ENCODE measurements around the gene SMURF1.

The SMURF1 gene

DNA sequence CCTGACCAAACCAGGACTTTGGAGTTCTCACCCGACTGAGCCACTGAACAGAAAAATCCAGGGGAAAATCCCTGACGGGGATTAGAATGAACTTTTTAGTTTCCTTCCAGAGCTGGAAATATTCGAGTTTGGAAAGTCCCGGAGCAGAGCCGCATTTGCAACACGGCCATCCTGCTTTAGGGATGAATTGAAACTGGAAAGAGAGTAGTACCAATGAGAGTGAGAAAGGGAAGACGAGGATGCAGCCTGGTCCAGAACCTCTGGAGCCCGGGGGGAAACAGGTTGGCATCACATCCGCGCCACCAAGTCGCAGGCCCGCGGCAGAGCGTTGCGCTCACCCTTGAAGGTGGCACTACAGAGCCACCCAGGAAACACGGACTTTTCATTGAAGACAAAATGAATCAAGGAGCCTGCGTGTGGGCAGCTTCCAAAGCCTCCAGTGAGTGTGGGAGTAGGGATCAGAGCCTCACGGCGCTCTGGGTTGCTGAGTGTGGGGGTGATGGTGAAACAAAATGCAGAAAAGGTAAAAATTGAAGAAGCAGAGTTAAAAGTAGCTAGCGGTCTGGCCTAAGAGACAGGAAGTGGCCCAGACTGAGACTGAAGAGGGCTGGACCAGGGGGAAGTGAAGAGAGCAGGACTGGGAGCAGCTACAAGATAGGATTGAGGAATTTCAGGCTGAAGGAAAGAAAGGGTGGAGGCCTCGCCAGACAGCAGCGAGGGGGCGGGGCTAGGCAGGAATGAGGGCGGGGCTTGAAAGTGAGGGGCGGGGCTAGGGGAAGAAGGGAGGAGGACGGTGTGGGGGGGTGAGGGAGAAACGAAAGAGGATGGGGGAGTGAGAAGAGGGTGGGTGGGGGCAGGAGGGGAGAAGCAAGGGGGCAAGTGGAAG is 1.8 kb downstream of the SMURF1 start:
- peak in 1 of 2 experiments; percentile 22 for DNase-seq

DNA sequence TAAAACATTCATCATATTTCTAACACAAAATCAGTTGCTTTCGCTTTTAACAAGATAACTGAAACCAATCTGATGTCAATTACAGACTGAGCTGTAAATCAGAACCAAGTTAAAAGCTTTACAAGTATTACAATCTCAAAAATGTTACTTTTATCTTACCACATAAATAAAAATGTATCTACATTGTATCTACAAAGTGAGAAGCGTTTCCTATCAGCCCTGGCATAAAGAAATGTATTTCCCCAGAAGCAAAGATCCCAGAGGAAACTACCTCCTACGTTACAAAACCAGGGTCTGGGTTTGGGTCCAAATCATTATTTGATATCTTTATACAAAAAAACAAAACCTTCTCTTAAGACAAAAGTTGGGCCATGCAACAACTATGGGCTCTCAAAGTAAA is 2.6 kb downstream of the SMURF1 start:
- DNase-seq = no peak

DNA sequence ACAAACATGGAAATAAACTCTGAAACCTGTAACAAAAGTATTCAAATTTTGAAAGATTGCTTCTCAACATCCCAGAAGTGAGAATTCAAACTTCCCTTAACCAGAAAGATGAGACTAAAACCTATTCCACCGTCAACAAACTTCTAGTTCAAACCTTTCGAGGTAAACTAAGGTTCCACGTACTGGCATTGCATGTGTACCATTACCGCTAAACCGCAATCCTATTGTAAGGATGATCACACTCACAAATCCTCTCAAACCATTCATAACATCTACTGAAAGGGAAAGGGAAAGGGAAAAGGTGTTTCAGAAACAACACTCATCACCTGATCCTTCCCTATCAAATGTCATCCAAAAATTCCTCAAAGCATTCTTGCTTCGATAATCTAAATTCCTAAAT is 3.1 kb downstream of the SMURF1 start:
- no peak for DNase-seq

DNA sequence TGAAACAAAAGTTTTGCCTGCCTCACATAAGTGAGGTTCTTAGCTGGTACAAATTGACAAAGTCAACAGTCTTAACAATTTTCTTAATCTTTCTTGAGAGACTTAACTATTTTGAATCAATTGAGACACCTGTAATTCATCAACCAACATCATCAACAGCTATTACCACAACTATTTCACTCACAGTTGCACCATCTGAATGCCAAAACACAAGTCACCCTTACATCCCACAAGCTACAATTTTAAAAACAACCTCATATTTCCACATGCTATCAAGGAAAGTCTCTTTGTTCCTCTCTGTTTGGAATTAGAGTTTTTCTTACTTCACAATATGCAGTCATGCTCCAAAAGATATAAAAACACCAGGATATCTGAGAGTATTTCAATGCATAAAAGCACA is 4.9 kb downstream of the SMURF1 start:
- DNase-seq = no peak

DNA sequence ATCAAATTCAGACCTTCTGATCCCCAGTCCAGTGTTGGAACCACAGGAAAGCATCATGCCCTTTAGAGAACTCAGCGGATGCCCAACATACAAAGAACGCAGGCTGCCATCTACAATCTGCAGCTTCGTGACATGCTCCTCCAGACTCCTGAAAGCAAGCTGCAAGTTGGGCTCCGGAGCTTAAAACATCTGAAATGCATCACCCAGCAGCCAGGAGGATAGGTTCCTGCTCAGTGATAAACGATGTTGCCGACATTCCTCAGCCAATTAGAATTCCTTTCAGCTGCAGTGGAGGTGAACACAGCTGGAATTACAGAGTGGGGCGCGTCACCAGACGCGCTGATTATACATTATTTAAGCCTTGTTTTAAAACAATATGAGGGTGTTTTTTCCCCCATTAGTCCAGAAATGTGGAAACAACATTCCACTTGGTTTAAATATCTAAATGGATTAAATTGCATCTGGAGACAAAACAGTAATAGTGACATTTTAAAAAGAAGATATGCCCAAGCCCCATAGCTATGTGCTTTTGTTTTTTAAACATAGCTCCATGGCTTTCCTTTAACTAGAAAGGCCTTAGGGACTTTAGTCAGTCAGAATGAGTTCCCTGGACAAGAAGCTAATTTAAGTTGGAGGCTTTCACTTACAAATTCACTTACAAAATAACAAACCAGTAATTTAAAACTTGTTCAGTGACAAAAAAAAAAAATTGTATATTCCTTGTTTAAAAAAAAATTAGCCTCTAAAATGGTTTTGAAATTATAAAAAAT is 6.3 kb downstream of the SMURF1 start:
- no peak for DNase-seq

DNA sequence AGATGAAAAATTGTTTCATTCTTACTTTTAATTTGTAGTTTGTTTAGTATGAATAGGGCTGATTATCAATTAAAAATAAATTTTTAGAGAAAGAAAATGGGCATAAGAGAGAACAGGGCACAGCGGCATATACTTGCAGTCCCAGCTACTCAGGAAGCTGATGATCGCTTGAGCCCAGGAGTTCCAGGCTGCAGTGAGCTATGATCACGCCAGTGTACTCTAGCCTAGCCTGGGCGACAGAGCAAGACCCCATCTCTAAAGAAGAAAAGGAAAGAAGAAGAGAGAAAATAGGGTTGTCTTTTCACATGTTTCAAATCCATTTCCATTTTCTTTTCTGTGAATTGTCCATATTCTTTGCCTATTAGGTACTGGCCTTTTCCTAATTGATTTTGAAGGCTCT is 8.0 kb downstream of the SMURF1 start:
- DNase-seq = no peak

DNA sequence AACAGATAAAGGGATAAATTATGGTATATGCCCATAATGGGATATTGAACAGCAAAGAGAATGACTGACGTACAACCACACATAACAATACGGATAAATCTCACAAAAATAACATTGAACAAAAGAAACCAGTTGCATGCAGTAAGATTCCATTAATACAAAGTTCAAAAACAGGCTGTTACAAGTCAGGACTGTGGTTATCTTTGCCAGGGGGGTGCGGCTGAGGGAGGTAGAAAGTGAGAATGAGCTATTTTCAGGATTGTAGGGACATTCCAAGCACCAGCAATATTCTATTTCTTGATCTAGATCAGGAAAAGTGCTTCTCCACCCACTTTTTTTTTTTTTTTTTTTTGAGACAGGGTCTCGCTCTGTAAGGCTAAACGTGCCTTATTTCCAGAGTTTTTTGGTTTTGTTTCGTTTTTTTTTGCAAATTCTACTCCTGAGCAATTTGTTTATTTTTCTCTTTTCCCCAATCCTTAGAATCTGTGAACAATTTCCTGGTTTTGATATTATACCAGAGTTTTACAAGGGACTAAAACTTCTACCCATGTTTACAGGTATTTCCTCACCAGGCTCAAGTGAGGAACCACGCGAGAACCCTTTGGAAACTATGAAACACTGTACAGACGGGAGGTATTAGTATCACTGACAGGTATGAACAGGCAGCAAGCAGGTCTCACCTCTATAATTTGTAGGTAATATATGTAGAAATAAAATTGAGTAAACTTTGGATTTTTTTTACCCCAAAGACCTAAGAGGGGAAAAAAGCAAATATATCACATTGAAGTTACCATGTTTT is 9.9 kb downstream of the SMURF1 start:
- DNase-seq = no peak

DNA sequence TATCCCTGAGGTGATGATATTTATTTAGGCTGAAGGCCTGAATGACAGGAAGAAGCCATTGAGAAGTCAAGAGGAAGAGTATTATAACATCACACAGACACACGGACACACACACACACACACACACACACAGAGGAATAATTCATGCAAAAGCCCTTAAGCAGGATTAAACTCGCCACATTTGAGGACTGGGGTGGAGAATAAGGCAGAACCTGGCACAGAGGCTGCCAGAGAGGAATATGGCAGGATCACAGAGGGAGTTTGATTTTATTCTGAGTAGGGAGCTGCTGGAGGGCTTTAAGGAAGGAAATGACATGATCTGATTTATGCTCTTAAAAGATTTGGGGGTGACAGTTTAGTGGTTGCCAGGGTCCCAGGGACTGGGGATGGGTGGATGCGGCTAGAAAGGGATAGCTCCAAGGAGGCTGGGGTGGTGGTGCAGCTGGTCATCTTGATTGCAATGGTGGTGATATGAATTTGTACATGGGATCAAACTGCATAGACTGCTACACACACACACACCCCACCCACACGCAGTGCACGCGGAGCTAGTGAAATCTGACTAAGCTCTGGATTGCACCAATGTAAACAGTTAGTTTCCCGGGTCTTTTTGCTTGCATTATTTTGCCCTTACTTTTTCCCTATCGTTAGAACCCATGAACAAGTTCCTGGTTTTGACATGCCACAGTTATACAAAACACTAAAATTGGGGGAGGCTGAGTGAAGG is 11.2 kb downstream of the SMURF1 start:
- no peak for DNase-seq

DNA sequence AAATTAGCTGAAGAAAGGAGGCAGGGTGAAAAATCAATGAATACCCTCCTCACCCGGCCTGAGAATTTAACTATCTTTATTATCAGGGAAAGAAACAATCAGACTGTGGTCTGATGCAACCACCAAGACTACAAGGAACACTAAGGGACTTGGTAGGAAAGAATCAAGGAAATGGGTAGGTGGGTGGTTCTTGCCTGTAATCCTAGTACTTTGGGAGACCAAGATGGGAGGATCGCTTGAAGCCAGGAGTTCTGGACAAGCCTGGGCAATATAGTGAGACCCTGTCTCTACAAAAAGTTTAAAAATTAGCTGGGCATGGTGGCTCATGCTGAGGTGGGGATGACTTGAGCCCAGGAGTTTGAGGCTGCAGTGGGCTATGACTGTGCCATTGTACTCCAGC is 12.6 kb downstream of the SMURF1 start:
- no peak for DNase-seq

DNA sequence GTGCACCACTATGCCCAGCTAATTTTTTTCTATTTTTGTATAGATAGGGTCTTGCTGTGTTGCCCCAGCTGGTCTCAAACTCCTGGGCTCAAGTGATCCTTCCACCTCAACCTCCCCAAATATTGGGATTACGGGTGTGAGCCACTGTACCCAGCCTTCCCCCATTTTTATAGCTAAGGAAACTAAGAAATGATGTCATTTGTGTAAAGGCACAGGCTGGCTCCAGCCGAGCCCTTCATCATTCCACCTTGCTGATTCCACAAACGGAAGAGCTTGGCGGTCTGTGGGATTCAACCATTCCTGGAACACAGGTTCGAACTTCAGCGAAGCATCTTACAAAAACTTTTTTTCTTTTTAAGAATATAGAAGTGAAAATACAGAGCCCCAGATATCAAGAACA is 14.4 kb downstream of the SMURF1 start:
- no peak for DNase-seq

DNA sequence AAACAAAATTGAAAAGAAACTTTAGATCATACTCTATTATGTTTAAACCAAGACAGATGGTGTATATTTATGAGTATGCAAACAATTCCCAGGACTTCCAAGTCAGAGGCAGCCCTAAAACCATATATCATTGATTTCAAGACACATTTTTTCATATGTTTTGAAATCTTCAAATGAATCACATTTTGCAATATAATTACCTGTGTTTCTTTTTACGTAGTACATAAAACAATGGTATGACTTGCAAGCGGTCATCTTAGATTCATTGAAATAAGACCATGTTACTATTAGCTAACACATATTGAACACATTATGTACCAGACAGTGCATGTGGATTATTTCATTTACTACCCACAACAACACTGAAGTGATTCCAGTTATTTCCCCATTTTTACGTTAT is 14.9 kb downstream of the SMURF1 start:
- no peak for DNase-seq

DNA sequence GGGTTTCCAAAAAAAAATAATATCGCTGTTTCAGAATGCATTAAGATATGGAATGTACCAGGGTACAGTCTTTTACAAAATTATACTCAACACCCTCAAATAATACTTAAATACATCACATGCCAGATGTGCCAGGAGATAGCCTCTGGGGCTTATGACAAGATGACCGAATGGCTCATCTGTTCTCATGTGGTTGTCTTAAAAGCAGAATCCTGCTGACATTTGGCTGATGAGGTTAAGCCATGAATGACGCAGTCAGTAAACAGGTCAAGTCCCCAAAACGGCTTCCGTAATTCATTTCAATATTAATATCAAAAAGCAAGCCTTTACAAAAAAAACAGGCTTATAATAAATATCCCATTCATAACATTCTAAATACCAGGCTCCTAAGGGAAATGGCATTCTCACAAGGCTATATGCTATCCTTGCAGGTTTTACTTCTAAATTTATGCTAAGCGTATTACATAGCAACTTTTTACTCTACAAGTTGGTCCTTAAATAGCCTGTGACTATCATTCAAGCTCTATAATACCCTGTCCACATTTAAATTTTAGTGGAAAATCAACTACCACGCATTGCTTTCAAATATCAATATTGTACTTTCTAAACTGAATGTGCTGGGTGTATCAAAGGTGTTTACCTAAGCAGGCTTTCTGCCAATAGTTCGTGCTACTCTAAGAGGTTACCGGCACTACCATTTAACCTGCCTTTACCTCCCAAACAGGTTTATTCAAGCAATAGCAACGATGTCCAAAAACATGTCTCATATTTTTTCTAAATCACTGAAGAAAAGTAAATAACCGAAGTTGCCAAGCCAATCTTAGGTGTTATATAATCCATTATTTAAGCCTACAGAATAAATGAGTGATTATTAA is 15.6 kb downstream of the SMURF1 start:
- DNase-seq = peak; percentile 68 to 93

DNA sequence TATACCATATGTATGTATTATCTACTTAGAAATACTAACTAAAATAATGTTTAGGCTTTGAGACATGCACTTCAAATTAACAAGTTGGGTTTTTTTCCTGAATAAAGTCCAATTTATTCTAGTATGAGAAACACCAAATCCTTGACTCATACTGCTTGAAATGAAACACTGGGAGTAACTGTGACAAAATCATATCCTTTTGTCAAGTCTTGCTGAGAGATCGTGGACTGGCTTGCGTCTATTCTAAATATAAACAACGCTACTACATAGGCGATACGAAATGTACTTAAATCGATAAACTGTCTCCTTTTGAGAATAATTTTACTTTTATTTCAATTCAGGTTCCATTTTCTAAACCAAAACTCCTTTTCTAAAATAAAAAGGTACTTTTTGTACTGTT is 16.3 kb downstream of the SMURF1 start:
- no peak for DNase-seq

DNA sequence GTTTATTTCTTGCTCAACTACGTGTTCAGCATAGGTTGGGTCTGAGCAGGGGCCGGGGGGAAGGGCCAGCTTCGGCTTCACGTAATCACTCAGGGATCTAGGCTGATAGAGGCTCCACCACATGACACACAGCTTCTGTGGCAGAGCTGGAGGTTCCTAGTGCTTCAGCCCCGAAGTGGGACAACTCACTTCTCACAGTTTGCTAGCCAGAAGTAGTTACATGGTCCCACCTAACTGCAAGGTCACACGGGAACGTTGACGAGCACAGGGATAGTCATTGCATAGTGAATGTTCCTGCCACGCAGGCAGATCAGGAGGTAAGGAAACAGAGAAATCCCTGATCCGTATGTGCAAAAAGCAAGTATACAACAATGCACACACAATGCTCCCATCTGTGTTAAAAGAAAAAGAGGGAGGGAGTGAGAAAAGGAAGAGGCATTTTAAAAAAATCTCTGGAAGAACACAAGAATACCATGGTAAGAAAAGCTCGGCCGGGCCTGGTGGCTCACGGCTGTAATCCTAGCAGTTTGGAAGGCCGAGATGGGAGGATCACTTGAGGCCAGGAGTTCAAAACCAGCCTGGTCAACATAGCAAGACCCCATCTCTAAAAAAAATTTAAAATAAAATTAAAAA is 16.9 kb downstream of the SMURF1 start:
- DNase-seq = no peak

DNA sequence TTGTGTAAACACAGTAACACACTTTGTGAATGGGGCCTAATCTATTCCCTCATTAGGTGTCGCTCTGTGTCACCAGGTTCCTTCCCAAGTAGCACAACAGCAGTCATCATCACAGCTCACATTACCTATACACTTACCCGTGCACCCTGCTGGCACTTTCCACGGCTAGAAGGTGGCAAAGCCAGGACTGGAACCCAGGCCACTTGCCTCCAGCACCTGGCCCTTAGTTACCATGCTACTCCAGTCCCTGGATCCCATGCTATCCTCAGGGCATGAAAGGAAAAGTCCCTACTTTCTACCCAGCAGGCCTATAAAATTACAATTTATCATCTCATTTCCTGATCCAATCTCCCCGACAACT is 18.4 kb downstream of the SMURF1 start:
- peak; percentile 28 to 57 for DNase-seq

DNA sequence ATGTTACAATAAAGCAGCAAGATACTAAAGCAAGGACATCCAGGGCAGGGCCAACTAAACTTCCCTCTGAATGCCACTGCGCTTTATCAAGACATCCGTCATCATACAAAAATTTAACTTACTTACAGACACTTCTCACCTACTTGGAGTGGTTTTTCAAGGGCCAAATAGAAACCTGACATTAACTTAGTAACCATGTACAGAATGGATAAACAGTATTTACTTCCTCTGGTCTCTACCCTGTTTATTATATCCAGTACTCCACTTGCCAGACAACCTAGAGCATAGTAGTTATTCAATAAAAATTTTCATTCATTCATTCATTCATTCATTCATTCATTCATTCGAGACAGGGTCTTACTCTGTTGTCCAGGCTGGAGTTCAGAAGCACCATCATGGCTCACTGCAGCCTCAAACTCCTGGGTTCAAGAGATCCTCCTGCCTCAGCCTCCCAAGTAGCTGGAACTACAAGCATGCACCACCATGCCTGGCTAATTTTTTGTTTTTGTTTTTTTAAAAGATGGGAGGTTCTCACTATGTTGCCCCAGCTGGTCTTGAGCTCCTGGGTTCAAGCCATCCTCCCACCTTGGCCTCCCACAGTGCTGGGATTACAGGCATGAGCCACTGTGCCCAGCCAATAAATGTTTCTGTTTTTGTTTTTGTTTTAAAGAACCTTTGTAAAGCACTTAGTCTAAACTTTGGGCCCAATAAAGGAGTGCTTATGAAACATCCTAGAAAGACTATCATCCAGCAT is 19.0 kb downstream of the SMURF1 start:
- DNase-seq = no peak

DNA sequence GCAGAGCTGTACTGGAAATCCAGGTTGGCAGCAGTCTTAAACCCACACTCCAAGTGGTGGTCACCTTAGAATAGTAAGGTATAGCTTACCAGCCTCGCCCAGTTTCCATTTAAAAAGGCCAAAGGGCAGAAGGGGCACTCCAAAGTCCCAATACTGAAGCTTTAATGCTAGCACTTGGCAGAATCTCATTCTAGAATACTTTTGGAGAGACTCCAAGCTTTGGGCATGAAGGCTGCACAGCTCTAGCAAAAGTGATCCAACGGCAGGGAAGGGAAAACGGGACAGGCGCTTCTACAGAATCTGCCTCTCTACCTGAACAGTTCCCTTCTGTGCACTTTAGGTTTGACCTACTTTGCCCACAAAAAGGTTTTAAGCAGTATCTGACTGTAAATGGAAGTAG is 19.7 kb downstream of the SMURF1 start:
- no peak for DNase-seq

DNA sequence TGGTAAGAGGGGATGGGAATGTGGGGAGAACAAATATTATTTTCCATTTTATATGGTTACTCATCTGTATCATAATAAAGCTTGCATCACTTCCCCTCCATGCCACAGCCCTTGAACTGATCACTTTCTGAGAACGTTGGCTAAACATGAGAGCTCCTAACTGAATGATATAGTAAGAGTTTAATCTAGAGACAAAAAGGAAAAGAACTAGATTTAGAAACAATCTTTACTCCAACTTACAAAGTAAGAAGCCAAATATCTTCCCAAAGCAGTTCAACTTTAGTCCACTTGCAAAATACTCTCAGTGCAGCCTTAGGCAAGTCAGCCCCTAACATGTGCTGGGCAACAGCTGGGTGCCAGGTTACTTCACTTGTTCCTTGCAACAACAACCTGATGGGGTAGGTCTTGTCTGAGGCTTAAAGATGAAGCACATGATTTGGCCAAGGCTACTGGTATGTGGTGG is 20.3 kb downstream of the SMURF1 start:
- DNase-seq = no peak

DNA sequence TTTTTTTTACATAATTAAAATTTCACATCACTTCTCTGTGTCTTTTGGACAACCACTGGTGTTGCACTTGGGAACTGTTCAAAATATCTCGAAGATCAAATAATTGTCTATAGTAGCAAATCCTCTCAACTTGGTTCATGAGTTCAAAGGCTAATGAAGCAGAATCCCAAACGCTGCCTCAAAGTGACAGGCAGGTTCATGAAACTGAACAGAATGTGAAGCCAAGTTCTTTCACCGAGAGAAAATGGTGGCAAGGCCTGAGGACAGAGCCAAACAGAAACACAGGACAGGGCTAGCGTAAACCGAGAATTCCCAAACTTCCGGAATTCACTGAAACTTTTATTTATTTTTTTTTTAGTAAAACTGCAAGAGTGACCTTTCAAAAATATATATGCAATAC is 21.1 kb downstream of the SMURF1 start:
- no peak for DNase-seq

DNA sequence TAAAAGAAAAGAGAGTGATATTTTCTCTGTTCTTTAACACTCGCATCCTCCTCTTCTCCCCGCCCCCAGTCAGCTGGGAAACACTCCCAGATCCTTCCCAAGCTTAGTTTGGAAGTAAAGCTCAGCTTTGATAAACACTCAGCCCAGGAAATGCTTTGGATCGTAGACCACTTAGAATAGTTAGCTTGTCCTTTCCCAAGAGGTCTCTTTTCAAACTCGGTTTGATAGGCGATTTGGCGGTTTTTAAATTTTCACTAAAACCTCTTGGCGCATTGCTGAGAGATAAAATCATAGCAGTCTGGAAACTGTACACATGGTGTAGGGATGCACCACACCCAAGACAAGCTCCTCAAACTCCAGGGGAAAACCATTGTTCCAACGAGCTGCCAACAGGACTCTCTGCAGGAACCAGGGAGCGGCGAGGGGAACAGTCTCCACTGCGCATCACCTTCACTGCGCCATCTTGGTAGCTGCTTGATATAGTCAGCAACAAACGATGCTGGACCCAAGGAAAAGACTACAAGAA is 22.3 kb downstream of the SMURF1 start:
- DNase-seq = no peak

Data from NCI-H2081 (cell line).